ENCODE measurements around the gene USP31. TPM values are rescaled to one million over a fixed set of nuclear protein-coding genes. Genes with fewer than 3 reads are reported as not detected.
"Not testable (repeated sequence)": the region's sequence is repeated elsewhere in the genome, so short reads cannot be mapped to it uniquely, and the experiment has no call there.

The USP31 gene
- total RNA-seq, 1 donor from 2014 or later = 25.0 TPM

GRCh38 chr16:23107936-23108335, 41.3 kb downstream of the USP31 start:
- no peak for DNase-seq
- ATAC-seq = peak; percentile 64
- intact Hi-C loops (cut with micrococcal nuclease) = no loop called here

- intact Hi-C loops (cut with micrococcal nuclease) = no loop called here
Observed at GRCh38 chr16:23107117-23107516, 42.1 kb downstream of the USP31 start.

DNA sequence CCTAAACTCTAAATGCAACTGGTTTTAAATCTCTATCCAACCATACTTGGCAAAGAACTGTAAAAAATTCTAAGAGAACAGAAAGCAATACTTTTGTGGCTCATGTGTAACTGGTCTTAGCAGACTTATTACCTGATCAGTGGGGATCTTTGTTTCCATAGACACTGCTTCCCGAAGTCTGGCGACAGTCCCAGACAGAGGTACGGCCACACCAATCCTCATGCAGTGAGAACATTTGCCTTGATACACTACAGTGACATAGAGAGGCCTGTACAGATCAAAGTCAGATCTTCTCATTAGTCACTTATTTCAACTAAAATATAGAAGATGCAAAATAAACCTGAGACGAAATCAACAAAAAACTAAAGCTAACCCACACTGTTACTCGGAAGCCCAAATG, 43.9 kb downstream of the USP31 start:
- ATAC-seq = peak; percentile 26
- DNase-seq = no peak
- intact Hi-C loops (cut with micrococcal nuclease) = no loop called here

More at GRCh38 chr16:23107117-23107516, 42.1 kb downstream of the USP31 start:
- ATAC-seq (peak; percentile 68), DNase-seq (no peak)

DNA sequence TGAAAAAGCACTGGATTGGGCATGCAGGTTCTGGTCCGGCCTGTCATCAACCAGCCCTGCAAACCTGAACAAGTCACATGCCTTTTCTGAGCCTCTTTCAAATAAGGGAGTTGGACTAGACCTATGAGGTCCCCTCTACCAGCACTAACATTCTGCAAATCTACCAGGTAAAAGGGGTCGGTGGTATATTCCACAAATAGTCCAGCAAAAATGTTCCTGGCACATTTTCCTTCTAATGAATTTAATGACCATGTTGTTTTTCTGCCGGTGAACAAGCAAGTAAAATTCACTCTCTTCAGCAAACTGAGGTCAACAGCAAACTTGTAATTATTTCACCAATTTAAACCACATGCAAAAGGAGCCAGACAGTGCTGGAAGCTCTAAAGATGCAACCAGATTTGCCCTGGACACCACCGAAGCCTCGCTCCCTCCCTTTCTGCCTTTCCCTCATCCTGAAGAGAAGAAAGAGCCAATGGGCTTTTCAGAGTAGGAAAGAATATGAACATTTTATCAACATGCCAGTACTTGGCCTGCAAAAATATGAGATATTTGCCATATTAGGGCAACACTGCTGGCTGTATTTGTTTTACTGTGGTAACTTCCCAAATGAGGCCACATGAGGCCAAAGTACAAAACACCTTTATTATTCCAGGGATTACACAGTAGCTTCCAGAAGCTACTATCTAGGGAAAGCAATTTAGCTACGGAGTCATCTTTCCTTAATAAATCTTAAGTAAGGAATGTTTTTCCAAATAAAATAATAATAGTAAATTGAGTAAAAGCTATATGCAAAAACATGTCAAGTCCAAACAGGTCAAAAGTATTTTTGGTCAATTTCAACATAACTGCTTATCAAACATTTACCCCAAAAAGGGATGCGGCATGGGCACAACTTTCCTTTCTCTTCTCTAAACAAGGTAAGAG, 45.0 kb downstream of the USP31 start:
- DNase-seq (no peak), ATAC-seq (no peak)
- intact Hi-C loops (cut with micrococcal nuclease) = no loop called here

- no peak for ATAC-seq
- intact Hi-C loops (cut with micrococcal nuclease) = no loop called here
- DNase-seq = no peak
Observed at GRCh38 chr16:23103603-23104002, 45.6 kb downstream of the USP31 start.

GRCh38 chr16:23101012-23101550, 48.2 kb downstream of the USP31 start:
- intact Hi-C loops (cut with micrococcal nuclease) = no loop called here
- DNase-seq (no peak), ATAC-seq (no peak)

GRCh38 chr16:23096450-23096849, 52.8 kb downstream of the USP31 start:
- intact Hi-C loops (cut with micrococcal nuclease); ATAC-seq: not testable (repeated sequence)

GRCh38 chr16:23094136-23094535, 55.1 kb downstream of the USP31 start:
- intact Hi-C loops (cut with micrococcal nuclease); DNase-seq; ATAC-seq: not testable (repeated sequence)

More at GRCh38 chr16:23096450-23096849, 52.8 kb downstream of the USP31 start:
- DNase-seq = not testable (repeated sequence)

DNA sequence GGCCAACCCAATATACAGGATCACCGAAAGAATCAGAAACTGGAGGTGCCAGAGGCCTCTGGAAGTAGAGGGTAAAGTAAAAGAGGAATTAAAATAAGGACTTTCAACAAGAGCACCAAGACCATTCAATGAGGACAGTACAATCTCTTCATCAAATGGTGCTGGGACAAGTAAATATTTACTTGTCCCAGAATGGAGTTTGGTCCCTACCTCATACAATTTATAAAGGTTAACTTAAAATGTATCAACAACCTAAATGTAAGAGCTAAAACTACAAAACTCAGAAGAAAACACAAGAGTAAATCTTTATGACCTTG, 56.5 kb downstream of the USP31 start:
- no peak for DNase-seq
- no peak for ATAC-seq
- intact Hi-C loops (cut with micrococcal nuclease) = no loop called here

- DNase-seq = no peak
- no peak for ATAC-seq
- intact Hi-C loops (cut with micrococcal nuclease) = no loop called here
Observed at GRCh38 chr16:23092072-23092800, 57.0 kb downstream of the USP31 start.

DNA sequence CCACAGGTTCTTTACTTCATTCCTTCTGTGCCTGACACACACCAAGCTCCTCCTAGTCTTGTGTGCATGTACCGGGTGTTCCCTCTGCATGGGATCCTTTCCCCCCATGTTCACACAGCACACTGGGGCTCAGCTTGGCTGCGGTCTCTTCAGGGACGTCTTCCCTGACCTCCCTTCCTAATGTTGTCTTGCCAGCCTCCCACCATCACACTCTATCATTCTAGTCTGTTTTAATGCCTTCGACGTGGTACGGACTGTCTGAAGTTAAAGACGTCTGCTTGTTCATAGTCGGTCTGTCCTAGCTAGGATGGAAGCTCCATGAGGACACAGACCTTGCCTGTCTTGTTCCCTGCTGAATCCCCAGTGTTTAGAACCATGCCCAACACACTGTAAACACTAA, 60.1 kb downstream of the USP31 start:
- DNase-seq (no peak), ATAC-seq (no peak)
- intact Hi-C loops (cut with micrococcal nuclease) = loop anchor here (10.0 kb wide), 1 partner anchor 56 kb away; the partner anchor contains the start of gene USP31

DNA sequence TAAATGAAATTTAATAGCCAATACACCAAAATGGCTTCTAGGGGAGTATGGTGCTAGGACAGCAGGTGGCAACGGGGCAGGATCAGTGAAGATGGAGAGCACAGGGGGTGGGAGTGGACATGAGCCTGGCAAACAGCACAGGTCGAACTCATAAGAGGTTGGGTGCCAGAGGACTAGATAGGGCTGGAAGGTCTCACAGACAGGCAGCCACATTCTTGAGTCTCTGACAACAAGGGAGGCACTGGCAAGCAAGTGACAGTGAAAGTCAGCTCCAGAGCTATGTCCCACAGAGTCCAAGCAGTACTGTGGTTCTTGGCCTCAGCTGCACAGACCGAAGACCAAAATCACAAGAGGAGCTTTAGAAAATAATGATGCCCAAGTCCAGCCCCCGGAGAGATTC, 61.2 kb downstream of the USP31 start:
- intact Hi-C loops (cut with micrococcal nuclease) = loop anchor here (10.0 kb wide), 1 partner anchor 57 kb away; the partner anchor contains the start of gene USP31
- DNase-seq = peak; percentile 58
- ATAC-seq = peak; percentile 97

GRCh38 chr16:23085949-23086348, 63.3 kb downstream of the USP31 start:
- intact Hi-C loops (cut with micrococcal nuclease) = loop anchor here (10.0 kb wide), 1 partner anchor 59 kb away; the partner anchor contains the start of gene USP31
- DNase-seq (no peak), ATAC-seq (no peak)

GRCh38 chr16:23082161-23082788, 67.0 kb downstream of the USP31 start:
- DNase-seq = no peak
- peak; percentile 87 for ATAC-seq
- intact Hi-C loops (cut with micrococcal nuclease) = loop anchor here (10.0 kb wide), 1 partner anchor 63 kb away; the partner anchor contains the start of gene USP31

DNA sequence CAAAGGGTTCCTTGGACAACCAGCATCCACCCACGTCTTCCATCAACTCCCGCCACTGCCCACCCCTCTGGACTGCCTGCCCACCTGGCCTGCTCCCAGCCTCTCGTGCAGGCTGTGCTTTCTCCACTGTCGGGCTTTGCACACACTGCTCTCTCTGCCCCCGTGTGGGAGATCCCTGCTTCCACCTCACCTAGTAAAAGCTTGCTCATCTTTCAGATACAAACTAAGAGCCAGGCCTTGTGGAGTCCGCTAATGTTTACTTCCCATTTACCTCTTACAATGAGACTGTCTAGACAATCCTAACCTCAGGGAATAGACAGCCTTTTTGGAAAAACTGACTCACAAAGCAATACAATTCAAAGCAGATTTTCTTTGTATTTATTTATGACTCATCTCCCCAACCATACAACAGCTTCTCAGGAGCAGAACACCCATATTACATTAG, 67.6 kb downstream of the USP31 start:
- no peak for DNase-seq
- intact Hi-C loops (cut with micrococcal nuclease) = loop anchor here (10.0 kb wide), 1 partner anchor 63 kb away; the partner anchor contains the start of gene USP31
- peak; percentile 26 for ATAC-seq

- intact Hi-C loops (cut with micrococcal nuclease) = loop anchor here (10.0 kb wide), 1 partner anchor 64 kb away; the partner anchor contains the start of gene USP31
- no peak for ATAC-seq
- no peak for DNase-seq
Observed at GRCh38 chr16:23080747-23081146, 68.5 kb downstream of the USP31 start.

GRCh38 chr16:23080329-23080728, 68.9 kb downstream of the USP31 start:
- no peak for DNase-seq
- intact Hi-C loops (cut with micrococcal nuclease) = loop anchor here (10.0 kb wide), 1 partner anchor 64 kb away; the partner anchor contains the start of gene USP31
- ATAC-seq = no peak

GRCh38 chr16:23079675-23080301, 69.5 kb downstream of the USP31 start:
- no peak for ATAC-seq
- DNase-seq = no peak
- intact Hi-C loops (cut with micrococcal nuclease) = loop anchor here (10.0 kb wide), 1 partner anchor 65 kb away; the partner anchor contains the start of gene USP31

Data from left ventricle myocardium superior (tissue), 1 donor.